Parathyroid adenoma (tissue), 2 donors: ENCODE data around the gene RALA.
A peak's percentile ranks its signal among the peaks of the same experiment; 100 is the strongest.

Experiments used
- H2AFZ ChIP-seq: fragments of 300-600 bp; sonication (generic); one replicate; pipeline ENCODE4 v1.7.0; 2017; ENCODE audit warnings: antibody characterized with exemption, mild to moderate bottlenecking
- H3K27ac ChIP-seq: fragments of 300-600 bp; sonication (generic); one replicate; pipeline ENCODE4 v1.7.0; 2017
- H3K27me3 ChIP-seq: fragments of 300-600 bp; sonication (generic); one replicate; pipeline ENCODE4 v1.7.0; 2017; ENCODE audit warnings: low read length; ENCODE audit not compliant: control insufficient read depth, insufficient read depth
- H3K36me3 ChIP-seq: fragments of 300-600 bp; sonication (generic); one replicate; pipeline ENCODE4 v1.7.0; 2017; ENCODE audit warnings: low read length; ENCODE audit not compliant: control insufficient read depth, insufficient read depth
- H3K4me1 ChIP-seq: fragments of 300-600 bp; sonication (generic); one replicate; pipeline ENCODE4 v1.7.0; 2017; ENCODE audit warnings: control low read depth
- H3K4me2 ChIP-seq: fragments of 300-600 bp; sonication (generic); one replicate; pipeline ENCODE4 v1.7.0; 2017; ENCODE audit warnings: low read length
- H3K4me3 ChIP-seq: fragments of 300-600 bp; sonication (generic); one replicate; pipeline ENCODE4 v1.7.0; 2017; ENCODE audit warnings: low read depth, low read length
- H3K79me2 ChIP-seq: fragments of 300-600 bp; sonication (generic); one replicate; pipeline ENCODE4 v1.7.0; 2017; ENCODE audit warnings: control low read depth
- H3K9ac ChIP-seq: fragments of 300-600 bp; sonication (generic); one replicate; pipeline ENCODE4 v1.7.0; 2017; ENCODE audit warnings: mild to moderate bottlenecking
- H3K9me3 ChIP-seq: fragments of 300-600 bp; sonication (generic); one replicate; pipeline ENCODE4 v1.7.0; 2017; ENCODE audit warnings: low read length; ENCODE audit not compliant: control insufficient read depth
- CTCF ChIP-seq: fragments of 300-600 bp; sonication (generic); IDR thresholded peaks from one replicate; pipeline ENCODE4 v1.7.0; 2017; ENCODE audit warnings: antibody characterized with exemption, mild to moderate bottlenecking
- donor health status: primary hyperparathyroidism.

RALA gene

GRCh38 chr7:39617005-39617404 lies 6.4 kb upstream of the RALA start:
- Histone ChIP-seq H3K4me1 (peaks cover 2% of the 10 kb centered on the region), H2AFZ (no peak overlapping the region), H3K27me3 (no peaks in the 10 kb centered on the region), H3K79me2 (no peaks in the 10 kb centered on the region), H3K9me3 (no peaks in the 10 kb centered on the region), H3K27ac (no peak overlapping the region), H3K4me2 (no peak overlapping the region), H3K4me3 (no peak overlapping the region), H3K9ac (no peak overlapping the region), H3K36me3 (no peaks in the 10 kb centered on the region)
- no peak for TF ChIP-seq CTCF

- Histone ChIP-seq H3K79me2 (peaks cover 3% of the 10 kb centered on the region), H3K9me3 (no peaks in the 10 kb centered on the region), H3K27me3 (no peaks in the 10 kb centered on the region), H3K36me3 (no peaks in the 10 kb centered on the region), H3K9ac (no peak overlapping the region), H3K4me3 (no peak overlapping the region), H2AFZ (no peak overlapping the region), H3K27ac (no peak overlapping the region), H3K4me1 (peaks cover 2% of the 10 kb centered on the region), H3K4me2 (no peak overlapping the region)
- TF ChIP-seq CTCF: no peak
Observed at GRCh38 chr7:39618868-39619267, 4.5 kb upstream of the RALA start.

GRCh38 chr7:39620486-39620885 lies 2.9 kb upstream of the RALA start:
- H2AFZ ChIP-seq: no peak overlapping the region
- H3K9ac ChIP-seq: no peak overlapping the region
- H3K27ac ChIP-seq: no peak overlapping the region
- H3K9me3 ChIP-seq: no peaks in the 10 kb centered on the region
- peaks cover 11% of the 10 kb centered on the region for H3K79me2 ChIP-seq
- H3K27me3 ChIP-seq: no peaks in the 10 kb centered on the region
- peaks cover 8% of the 10 kb centered on the region for H3K4me1 ChIP-seq
- TF ChIP-seq CTCF: no peak
- no peak overlapping the region for H3K4me3 ChIP-seq
- no peak overlapping the region for H3K4me2 ChIP-seq
- no peaks in the 10 kb centered on the region for H3K36me3 ChIP-seq

DNA sequence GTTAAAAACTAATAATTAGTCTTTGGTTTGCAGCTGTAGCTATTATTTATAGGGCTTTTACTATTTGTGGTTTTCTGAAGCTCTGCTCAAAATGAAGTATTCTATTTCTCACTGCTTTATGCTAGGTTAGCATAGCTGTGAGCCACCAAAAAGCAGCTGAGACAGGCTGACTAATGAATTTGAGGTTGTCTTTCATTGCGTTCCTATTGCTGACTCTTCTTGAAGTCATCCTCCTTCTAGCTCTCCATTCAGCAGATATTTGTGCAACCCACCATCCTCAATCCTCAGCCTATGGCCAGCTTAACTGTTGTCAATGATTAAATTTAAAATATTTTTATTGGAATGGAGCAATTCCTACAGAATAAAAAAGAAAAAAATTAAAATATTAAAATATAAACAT lies 2.1 kb upstream of the RALA start:
- Histone ChIP-seq H3K27ac (no peak overlapping the region), H2AFZ (no peak overlapping the region), H3K4me3 (no peak overlapping the region), H3K4me1 (peaks cover 11% of the 10 kb centered on the region), H3K9ac (no peak overlapping the region), H3K27me3 (no peaks in the 10 kb centered on the region), H3K9me3 (no peaks in the 10 kb centered on the region), H3K79me2 (peaks cover 15% of the 10 kb centered on the region), H3K4me2 (no peak overlapping the region), H3K36me3 (no peaks in the 10 kb centered on the region)
- no peak for TF ChIP-seq CTCF

GRCh38 chr7:39621784-39622411 lies 1.5 kb upstream of the RALA start:
- TF ChIP-seq CTCF: no peak
- Histone ChIP-seq H3K27ac (no peak overlapping the region), H2AFZ (no peak overlapping the region), H3K9me3 (no peaks in the 10 kb centered on the region), H3K79me2 (peaks cover 20% of the 10 kb centered on the region), H3K4me3 (peak overlapping the region; percentile 92), H3K4me1 (peaks cover 11% of the 10 kb centered on the region), H3K4me2 (peak overlapping the region; percentile 97), H3K9ac (no peak overlapping the region), H3K36me3 (no peaks in the 10 kb centered on the region), H3K27me3 (no peaks in the 10 kb centered on the region)
